SHP77 (cell line): Measurements from ENCODE around the gene PRKAR2B.
"Not testable (repeated sequence)": the region's sequence is repeated elsewhere in the genome, so short reads cannot be mapped to it uniquely, and the experiment has no call there.

Experiments used
- DNase-seq, 2 experiments: peaks; one replicate each; lab custom pipeline; 2025; lab: John Stamatoyannopoulos, UW

The PRKAR2B gene

DNA sequence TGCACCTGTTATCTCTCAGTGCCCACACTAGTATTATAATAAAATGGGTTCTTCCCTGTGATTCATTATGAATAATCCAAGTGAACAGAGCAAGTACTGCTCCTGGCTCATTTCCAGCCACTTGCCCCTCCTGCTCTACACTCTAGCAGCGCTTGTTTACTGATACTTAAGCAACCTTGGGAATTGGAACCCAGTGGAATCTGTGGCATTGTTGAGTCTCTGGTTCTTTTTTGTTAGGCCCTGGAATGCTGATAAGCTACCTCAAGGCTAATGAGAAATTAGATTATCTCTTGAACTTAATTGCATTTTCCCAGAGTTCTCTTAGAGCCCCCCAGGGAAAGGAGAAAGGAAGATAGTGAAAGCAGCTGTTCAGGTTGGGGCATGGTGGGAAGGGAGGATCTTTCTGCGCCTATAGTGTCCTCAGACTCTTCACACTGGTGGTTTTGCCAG, 34.0 kb downstream of the PRKAR2B start:
- no peak for DNase-seq

DNA sequence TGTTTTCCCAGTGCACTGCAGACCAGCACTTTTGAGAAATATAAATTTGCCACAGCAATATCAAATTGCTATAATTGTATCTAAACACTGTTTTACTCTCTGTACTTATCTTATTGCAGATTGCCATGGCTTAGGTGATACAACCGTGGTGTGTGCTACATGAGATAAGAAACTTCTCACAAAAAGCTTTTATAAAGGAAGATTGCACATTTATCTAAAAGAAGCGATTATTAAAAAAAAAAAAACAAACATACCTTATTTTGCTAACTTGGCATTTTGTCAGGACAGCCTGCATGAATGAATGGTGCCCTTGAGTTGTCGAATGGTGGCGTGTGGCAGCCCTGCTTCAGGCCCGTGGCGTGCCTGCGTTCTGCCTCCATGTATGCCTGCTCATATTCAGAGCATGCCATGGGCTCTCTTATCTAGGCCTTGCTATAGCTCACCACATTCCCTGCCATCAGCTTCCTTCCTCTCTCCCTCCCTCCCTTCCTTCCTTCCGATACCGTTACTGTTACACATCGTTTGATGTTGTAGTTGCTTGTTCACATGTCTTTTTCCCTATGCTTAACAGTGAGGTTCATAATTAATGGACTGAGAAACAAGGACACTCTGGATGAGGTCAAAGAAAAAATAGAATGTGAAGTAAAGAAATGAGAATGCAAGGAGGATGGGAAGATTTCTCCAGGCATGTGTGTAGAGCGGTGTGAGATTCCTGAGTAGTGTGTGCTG, 34.9 kb downstream of the PRKAR2B start:
- DNase-seq, result no peak

- DNase-seq, result no peak
Measured at GRCh38 chr7:107080099-107080505, 35.6 kb downstream of the PRKAR2B start.

GRCh38 chr7:107080533-107080932, 36.0 kb downstream of the PRKAR2B start:
- DNase-seq, result no peak

DNA sequence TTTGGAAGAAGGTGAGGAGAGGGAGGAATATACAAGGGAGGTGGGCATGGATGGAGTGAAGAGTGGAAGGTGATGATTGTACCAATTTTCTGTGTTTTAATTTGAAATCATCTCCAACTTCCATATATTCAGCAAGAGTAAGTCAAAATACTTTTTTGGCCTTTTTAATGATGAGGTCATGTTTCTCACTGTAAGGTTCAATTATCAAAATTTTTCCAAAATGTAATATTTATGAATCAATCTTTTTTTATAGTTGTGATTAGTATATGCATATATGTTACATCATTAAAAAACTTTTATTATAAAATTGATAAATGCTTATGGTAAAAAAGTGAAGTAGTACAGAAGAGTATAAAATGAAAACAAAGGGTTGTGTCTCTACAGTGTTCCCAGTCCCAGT, 40.7 kb downstream of the PRKAR2B start:
- DNase-seq, result no peak

DNA sequence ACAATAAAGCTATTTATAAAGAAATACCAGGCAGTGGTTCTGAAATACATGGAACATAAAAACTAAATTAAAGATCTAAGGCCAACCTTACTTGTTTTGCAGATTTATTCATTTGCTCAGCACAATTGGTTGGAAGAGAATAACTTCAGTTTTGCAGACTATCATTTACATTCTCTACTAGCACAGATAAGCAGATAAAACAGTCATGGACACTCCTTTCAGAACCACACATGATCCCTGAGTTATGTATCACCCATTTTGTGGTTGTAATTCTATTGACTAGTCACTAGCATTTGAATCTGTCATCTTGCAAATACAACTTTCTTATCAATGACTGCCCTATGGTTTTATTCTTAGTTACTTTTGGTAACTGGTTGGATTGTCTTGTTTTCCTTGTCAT, 45.1 kb downstream of the PRKAR2B start:
- DNase-seq, result no peak

- DNase-seq, result peak in 1 of 2 experiments; percentile 3
Measured at GRCh38 chr7:107090457-107090856, 46.0 kb downstream of the PRKAR2B start.

DNA sequence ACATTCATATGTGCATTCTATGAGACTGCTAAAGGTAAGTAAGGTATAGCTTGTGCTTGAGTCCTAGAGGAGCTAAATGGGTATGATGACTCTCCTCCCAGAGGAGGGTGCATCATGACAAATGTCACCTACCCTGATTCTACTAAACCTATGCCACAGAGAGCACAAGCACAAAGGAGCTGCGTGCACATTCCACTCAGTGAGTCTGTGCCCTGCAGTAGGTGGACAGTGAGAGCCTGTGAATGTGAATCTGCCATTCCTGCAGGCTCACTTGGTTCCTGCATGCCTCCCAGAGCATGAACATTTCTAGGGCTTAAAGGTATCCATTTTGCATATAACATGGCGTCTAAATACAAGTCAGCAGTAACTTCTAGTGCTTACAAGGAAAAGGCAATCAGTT, 46.8 kb downstream of the PRKAR2B start:
- DNase-seq, result no peak

DNA sequence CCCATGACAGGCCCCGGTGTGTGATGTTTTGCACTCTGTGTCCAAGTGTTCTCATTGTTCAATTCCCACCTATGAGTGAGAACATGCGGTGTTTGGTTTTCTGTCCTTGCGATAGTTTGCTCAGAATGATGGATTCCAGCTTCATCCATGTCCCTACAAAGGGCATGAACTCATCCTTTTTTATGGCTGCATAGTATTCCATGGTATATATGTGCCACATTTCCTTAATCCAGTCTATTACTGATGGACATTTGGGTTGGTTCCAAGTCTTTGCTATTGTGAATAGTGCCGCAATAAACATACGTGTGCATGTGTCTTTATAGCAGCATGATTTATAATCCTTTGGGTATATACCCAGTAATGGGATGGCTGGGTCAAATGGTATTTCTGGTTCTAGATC, 49.2 kb downstream of the PRKAR2B start:
- DNase-seq, result not testable (repeated sequence)

DNA sequence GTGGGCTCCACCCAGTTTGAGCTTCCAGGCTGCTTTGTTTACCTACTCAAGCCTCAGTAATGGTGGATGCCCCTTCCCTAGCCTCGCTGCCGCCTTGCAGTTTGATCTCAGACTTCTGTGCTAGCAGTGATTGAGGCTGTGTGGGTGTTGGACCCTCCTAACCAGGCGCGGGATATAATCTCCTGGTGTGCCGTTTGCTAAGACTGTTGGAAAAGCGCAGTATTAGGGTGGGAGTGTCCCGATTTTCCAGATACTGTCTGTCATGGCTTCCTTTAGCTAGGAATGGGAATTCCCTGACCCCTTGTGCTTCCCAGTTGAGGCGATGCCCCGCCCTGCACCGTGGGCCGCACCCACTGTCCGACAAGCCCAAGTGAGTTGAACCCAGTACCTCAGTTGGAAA, 54.6 kb downstream of the PRKAR2B start:
- not testable (repeated sequence) for DNase-seq

GRCh38 chr7:107100824-107101223, 56.3 kb downstream of the PRKAR2B start:
- DNase-seq, result no peak

GRCh38 chr7:107103369-107103768, 58.9 kb downstream of the PRKAR2B start:
- DNase-seq, result no peak

GRCh38 chr7:107104801-107105200, 60.3 kb downstream of the PRKAR2B start:
- DNase-seq, result no peak

- DNase-seq, result no peak
Measured at GRCh38 chr7:107105591-107106245, 61.2 kb downstream of the PRKAR2B start.

DNA sequence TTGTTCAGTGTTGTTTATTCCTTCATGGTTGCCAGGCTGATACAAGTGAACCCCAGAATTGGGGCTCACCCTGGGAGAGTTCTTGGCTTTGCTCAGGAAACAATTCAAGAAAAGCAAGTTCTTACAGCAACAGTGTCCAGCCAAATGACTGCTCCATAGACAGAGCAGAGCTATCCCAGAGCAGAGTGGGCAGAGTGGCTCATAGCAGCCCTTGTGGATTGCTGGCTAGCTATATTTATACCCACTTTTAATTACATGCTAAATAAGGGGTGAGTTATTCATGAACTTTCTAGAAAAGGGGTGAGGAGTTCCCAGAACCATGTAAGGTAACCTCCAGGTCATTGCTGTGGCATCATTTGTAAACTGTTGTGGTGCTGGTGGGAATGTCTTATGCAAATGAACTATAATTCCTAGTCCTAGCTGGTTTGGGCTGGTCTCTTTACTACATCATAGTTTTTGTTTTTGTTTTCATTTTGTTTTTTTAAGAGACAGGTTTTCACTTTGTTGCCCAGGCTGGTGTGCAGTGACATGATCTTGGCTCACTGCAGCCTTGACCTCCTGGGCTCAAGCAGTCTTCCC, 64.4 kb downstream of the PRKAR2B start:
- DNase-seq, result no peak

- no peak for DNase-seq
Measured at GRCh38 chr7:107109955-107110354, 65.5 kb downstream of the PRKAR2B start.

GRCh38 chr7:107111196-107111595, 66.7 kb downstream of the PRKAR2B start:
- DNase-seq, result no peak

- DNase-seq, result no peak
Measured at GRCh38 chr7:107113866-107114265, 69.4 kb downstream of the PRKAR2B start.

- no peak for DNase-seq
Measured at GRCh38 chr7:107115114-107115513, 70.6 kb downstream of the PRKAR2B start.

GRCh38 chr7:107115762-107116540, 71.4 kb downstream of the PRKAR2B start:
- DNase-seq, result no peak

DNA sequence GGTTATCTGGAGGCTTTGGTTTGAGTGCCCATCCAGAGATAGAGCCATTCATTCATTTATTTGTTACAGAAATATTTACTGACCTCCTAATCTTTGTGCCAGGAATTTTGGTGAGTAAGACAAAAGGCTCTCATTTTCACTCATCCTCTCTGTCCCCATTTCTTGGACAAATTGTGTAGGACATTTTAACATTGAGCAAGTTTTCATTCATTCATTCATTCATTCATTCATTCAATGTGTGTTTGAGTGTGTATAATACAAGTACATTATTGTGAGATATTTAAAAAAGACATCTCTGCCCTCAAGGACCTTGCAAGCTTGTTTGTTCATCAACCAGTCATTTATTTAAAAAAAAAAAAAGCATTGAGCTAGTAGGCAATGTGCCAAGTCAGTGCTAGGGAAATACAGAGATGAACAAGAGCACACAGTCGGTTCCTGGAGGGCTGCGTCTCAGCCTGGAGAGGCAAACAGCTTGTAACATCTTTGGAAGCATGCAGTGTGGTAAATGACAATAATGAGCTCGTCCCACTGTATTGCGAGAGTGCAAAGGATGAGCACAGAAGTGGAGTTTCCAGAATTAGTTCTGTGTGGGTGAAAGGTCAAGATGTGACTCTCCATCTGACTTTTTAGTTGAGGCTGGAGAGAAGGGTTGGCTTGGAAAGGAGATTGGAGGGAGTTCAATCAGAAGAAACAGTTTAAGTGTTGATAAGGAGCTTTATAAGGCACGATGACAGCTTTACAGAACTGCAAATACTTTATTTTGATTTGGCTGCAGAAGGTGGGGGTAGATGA, 73.8 kb downstream of the PRKAR2B start:
- no peak for DNase-seq
